Measurements from ENCODE around the gene AADACL4. TPM values are rescaled to one million over a fixed set of nuclear protein-coding genes. Genes with fewer than 3 reads are reported as not detected.
"Not testable (repeated sequence)": the region's sequence is repeated elsewhere in the genome, so short reads cannot be mapped to it uniquely, and the experiment has no call there.

The AADACL4 gene
- total RNA-seq, 1 donor, result 0.43 TPM

- no peak overlapping the region for H3K4me3 ChIP-seq (ENCODE audit: low read depth, low read length)
Observed at GRCh38 chr1:12665511-12665910, 21.6 kb downstream of the AADACL4 start.

GRCh38 chr1:12666141-12666735 is 22.4 kb downstream of the AADACL4 start:
- DNase-seq (ENCODE audit: low read depth), result no peak
- TF ChIP-seq, protein P1, sequence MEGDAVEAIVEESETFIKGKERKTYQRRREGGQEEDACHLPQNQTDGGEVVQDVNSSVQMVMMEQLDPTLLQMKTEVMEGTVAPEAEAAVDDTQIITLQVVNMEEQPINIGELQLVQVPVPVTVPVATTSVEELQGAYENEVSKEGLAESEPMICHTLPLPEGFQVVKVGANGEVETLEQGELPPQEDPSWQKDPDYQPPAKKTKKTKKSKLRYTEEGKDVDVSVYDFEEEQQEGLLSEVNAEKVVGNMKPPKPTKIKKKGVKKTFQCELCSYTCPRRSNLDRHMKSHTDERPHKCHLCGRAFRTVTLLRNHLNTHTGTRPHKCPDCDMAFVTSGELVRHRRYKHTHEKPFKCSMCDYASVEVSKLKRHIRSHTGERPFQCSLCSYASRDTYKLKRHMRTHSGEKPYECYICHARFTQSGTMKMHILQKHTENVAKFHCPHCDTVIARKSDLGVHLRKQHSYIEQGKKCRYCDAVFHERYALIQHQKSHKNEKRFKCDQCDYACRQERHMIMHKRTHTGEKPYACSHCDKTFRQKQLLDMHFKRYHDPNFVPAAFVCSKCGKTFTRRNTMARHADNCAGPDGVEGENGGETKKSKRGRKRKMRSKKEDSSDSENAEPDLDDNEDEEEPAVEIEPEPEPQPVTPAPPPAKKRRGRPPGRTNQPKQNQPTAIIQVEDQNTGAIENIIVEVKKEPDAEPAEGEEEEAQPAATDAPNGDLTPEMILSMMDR (IDR thresholded peaks at IDR 0.05; ENCODE audit: insufficient read depth, low read depth, low read length), result no peak
- H3K4me3 ChIP-seq (ENCODE audit: low read depth, low read length), result no peak overlapping the region

More at GRCh38 chr1:12665511-12665910, 21.6 kb downstream of the AADACL4 start:
- TF ChIP-seq, protein P1 (IDR thresholded peaks at IDR 0.05; ENCODE audit: insufficient read depth, low read depth, low read length), result no peak
- peak; percentile 19 for DNase-seq (ENCODE audit: low read depth)

DNA sequence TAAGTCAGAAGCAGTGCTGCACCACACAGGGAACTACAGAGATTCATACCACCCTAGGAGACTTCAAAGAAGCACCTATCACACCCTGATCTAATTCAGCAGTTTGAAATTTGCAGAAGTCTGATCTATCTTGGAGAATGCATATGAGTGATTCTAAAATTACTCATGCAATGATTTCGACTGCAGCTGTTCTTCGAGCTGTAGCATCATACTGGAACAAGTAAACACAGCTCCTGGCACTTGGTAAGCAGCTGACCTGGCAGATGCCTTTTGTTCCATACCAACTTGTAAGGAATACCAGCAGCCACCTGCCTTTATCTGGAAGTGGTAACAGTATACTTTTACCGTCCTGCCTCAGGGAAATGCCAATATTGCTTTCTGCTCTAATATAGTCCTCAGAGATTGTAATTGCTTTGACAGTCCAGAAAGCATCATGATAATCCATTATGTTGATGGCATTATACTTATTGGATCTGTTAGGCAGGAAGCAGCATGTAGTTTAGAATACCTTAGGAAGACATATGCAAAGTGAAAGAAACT is 25.7 kb downstream of the AADACL4 start:
- TF ChIP-seq, protein P1 (IDR thresholded peaks at IDR 0.05; ENCODE audit: insufficient read depth, low read depth, low read length), result no peak
- no peak for DNase-seq (ENCODE audit: low read depth)
- no peak overlapping the region for H3K4me3 ChIP-seq (ENCODE audit: low read depth, low read length)

DNA sequence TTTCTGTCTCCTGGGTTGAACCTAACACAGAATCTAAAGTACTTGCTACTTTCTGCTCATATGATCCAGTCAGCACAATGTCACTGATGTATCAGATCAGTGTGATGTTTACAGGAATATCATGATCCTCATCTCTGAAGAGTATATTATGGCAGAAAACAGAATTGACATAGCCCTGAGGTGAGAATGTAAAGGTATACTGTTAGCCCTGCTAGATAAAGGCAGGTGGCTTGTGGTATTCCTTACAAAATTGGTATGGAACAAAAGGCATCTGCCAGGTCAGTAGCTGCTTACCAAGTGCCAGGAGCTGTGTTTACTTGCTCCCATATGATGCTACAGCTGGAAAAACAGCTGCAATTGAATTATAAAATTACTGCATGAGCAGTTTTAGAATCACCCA is 30.5 kb downstream of the AADACL4 start:
- TF ChIP-seq, protein P1 (IDR thresholded peaks at IDR 0.05; ENCODE audit: insufficient read depth, low read depth, low read length), result no peak
- H3K4me3 ChIP-seq (ENCODE audit: low read depth, low read length), result no peak overlapping the region
- no peak for DNase-seq (ENCODE audit: low read depth)

DNA sequence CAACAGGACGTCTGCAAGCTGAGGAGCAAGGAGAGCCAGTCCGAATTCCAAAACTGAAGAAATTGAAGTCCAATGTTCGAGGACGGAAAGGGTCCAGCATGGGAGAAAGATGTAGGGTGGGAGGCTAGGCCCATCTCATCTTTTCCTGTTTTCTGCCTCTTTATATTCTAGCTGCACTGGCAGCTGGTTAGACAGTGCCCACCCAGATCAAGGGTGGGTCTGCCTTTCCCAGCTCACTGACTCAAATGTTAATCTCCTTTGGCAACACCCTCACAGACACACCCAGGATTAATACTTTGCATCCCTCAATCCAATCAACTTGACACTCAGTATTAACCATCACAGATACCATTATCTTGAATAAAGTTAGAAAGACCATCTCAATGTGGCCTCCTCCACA is 32.2 kb downstream of the AADACL4 start:
- DNase-seq (ENCODE audit: low read depth), result not testable (repeated sequence)

DNA sequence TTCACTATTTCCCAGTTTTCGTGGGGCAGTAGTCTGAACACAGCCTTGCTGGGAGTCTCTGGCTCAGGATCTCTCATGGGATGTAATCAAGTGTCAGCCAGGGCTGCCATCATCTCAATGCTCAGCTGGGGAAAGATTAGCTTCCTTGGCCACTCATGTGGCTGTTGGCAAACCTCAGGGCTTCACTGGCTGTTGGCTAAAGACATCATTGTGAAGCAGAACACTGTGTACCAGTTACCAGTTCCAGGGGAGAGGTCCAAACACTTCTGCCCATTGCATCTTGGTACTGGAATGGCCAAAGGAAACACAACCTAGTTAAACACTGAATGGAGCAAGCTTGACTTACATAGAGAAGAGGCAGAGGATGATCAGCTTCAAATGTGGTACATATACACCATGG is 33.7 kb downstream of the AADACL4 start:
- DNase-seq (ENCODE audit: low read depth), result no peak
- H3K4me3 ChIP-seq (ENCODE audit: low read depth, low read length), result no peak overlapping the region
- TF ChIP-seq, protein P1 (IDR thresholded peaks at IDR 0.05; ENCODE audit: insufficient read depth, low read depth, low read length), result no peak

More for the DNA sequence above, 32.2 kb downstream of the AADACL4 start:
- not testable (repeated sequence) for H3K4me3 ChIP-seq (ENCODE audit: low read depth, low read length)

DNA sequence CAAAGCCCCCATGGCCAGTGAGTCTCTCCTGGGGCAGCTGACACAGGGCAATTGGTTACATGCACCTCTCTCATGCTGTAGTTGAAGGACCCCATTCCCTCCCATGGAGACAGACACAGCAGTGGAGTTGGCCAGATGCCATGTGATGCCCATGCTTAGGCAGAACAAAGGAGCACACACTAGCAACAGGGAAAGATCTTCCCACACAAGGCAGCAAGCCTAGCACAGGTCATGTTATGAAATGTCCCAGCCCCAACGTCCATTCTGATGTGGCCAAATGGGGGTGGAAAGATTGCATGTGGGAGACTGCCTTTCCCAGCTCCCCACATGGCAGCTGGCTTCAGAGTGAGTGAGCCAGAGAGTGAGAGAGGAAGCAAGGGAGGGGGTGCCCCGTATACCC is 34.5 kb downstream of the AADACL4 start:
- TF ChIP-seq, protein P1 (IDR thresholded peaks at IDR 0.05; ENCODE audit: insufficient read depth, low read depth, low read length), result no peak
- no peak for DNase-seq (ENCODE audit: low read depth)

More for the DNA sequence above, 34.5 kb downstream of the AADACL4 start:
- no peak overlapping the region for H3K4me3 ChIP-seq (ENCODE audit: low read depth, low read length)
